Ovary (tissue), 9 donors: ENCODE results near the gene TMEM44. TPM values are rescaled to one million over a fixed set of nuclear protein-coding genes. Genes with fewer than 3 reads are reported as not detected.

Source experiments
- DNase-seq, 5 donors: peaks; one replicate each; pipeline ENCODE4 v3.0.0-alpha.2; 2019 to 2020
- H3K27ac ChIP-seq, 2 donors: fragments of 200-600 bp; one replicate each; pipeline versions ENCODE4 v1.5.1 to v1.8.0; 2019 to 2022
- H3K27me3 ChIP-seq: fragments of 200-600 bp; one replicate; pipeline ENCODE4 v1.8.0; 2022
- H3K36me3 ChIP-seq: fragments of 200-600 bp; sonication (generic); one replicate; pipeline ENCODE4 v1.5.1; 2019
- H3K4me1 ChIP-seq: one replicate; pipeline ENCODE4 v1.8.1; 2013; ENCODE audit warnings: mild to moderate bottlenecking, moderate library complexity; ENCODE audit not compliant: insufficient read depth
- H3K4me3 ChIP-seq: fragments of 200-600 bp; sonication (generic); one replicate; pipeline ENCODE4 v1.5.1; 2017
- H3K9me3 ChIP-seq, 2 donors: fragments of 200-600 bp in 1 of 2; sonication (generic) in 1 of 2; one replicate each; pipeline versions ENCODE4 v1.5.1 to v1.8.1; 2013 to 2019; ENCODE audit warnings: mild to moderate bottlenecking in 1 of 2, moderate library complexity in 1 of 2
- CTCF ChIP-seq, 3 donors: fragments of 450-650 bp in 2 of 3; fragments of 200-600 bp in 1 of 3; IDR thresholded peaks; one replicate each; pipeline versions ENCODE4 v1.5.1 to v1.8.0; 2016 to 2022; ENCODE audit warnings: antibody characterized with exemption in 3 of 3, mild to moderate bottlenecking in 1 of 3
- EP300 ChIP-seq: sonication (generic); formaldehyde crosslinking; IDR thresholded peaks from one replicate; pipeline ENCODE4 v1.6.1; 2017; ENCODE audit warnings: antibody characterized with exemption
- POLR2A ChIP-seq: fragments of 450-650 bp; IDR thresholded peaks from one replicate; pipeline ENCODE4 v1.6.1; 2017; ENCODE audit warnings: antibody characterized with exemption, mild to moderate bottlenecking, moderate library complexity
- WGBS, 3 donors: extraction: QIAGEN DNeasy Blood & Tissue Kit in 1 of 3; methylation state at CpG; one replicate each; pipeline versions ENCODE4 v1.1.5 to v1.1.7; 2013 to 2017; 5-methylcytosine and 5-hydroxymethylcytosine counted together
- intact Hi-C, 4 donors: fragments of 100-400 bp; cut with DNase I; formaldehyde crosslinking; loops; one replicate each; pipeline versions ENCODE4 v1.11.0 to v1.15.1; 2022 to 2023
- polyA plus RNA-seq, 2 donors: library from polyadenylated mRNA; stranded (reverse); fragments of 200-250 nt in 1 of 2; fragments of 350-450 nt in 1 of 2; fragmentation: Illumina TruSeq in 1 of 2; extraction: RNeasy Lipid Tissue Mini Kit (QIAGEN cat#74804) in 1 of 2; gene quantifications; one replicate each; pipeline ENCODE4 v1.2.3, GENCODE V29; 2013 to 2014
- total RNA-seq, 7 donors: library from RNA; depleted of rRNA in 2 of 7; stranded (reverse); fragments of >200 nt in 2 of 7; fragmentation: NEBNext Ultra II Directional in 3 of 7; extraction: Animal tissue kit (Norgen Biotek cat#: 25700) in 3 of 7; gene quantifications; one replicate each; pipeline versions ENCODE4 v1.1.0 to v1.2.4, GENCODE V29; 2016 to 2023
- donor health status: DM: no; HTN: no; CAD: no; lungs with moderate emphysema.
- donor health status: DM: no; HTN: no; CAD: no.
- donor health status: Bipolar disorder and iron deficiency.
- donor health status: DM: yes; HTN: yes; CAD: no.
- donor health status: DM: no; HTN: no; CAD: no.
- donor health status: DM: yes; HTN: yes; CAD: no.

Gene TMEM44
- total and polyA plus RNA-seq, 9 donors: 3.4 to 12.3 (median 6.5) TPM

- peaks cover 9% of the 10 kb centered on the region for H3K4me1 ChIP-seq
- TF ChIP-seq POLR2A (no peak), CTCF (IDR thresholded peaks at IDR 0.05) (no peak), EP300 (no peak)
- H3K27me3 ChIP-seq: no peaks in the 10 kb centered on the region
- DNase-seq: no peak
- WGBS, 3 donors: 71 to 78% (median 73%) methylated on average over 7 of the region's 7 CpGs
- intact Hi-C loops: no loop called here
- H3K9me3 ChIP-seq: no peaks in the 10 kb centered on the region
- no peaks in the 10 kb centered on the region for H3K36me3 ChIP-seq
- no peak overlapping the region for H3K27ac ChIP-seq
- H3K4me3 ChIP-seq: no peak overlapping the region
Measured at GRCh38 chr3:194561306-194561974, 71.8 kb downstream of the TMEM44 start.

- WGBS, 3 donors: 92 to 96% (median 94%) methylated on average over 7 of the region's 7 CpGs
Measured at GRCh38 chr3:194560047-194560446, 73.2 kb downstream of the TMEM44 start.

GRCh38 chr3:194559530-194559929, 73.7 kb downstream of the TMEM44 start:
- no peaks in the 10 kb centered on the region for H3K27me3 ChIP-seq
- TF ChIP-seq POLR2A (no peak), CTCF (IDR thresholded peaks at IDR 0.05) (no peak), EP300 (no peak)
- H3K9me3 ChIP-seq: no peaks in the 10 kb centered on the region
- intact Hi-C loops: no loop called here
- WGBS, 3 donors: 86 to 98% (median 91%) methylated on average over 5 of the region's 5 CpGs
- no peak overlapping the region for H3K4me3 ChIP-seq
- H3K27ac ChIP-seq: no peak overlapping the region
- no peaks in the 10 kb centered on the region for H3K36me3 ChIP-seq
- peaks cover 11% of the 10 kb centered on the region for H3K4me1 ChIP-seq
- no peak for DNase-seq

More at GRCh38 chr3:194560047-194560446, 73.2 kb downstream of the TMEM44 start:
- Histone ChIP-seq H3K4me3 (no peak overlapping the region), H3K4me1 (peaks cover 10% of the 10 kb centered on the region), H3K9me3 (no peaks in the 10 kb centered on the region), H3K27me3 (no peaks in the 10 kb centered on the region), H3K36me3 (no peaks in the 10 kb centered on the region), H3K27ac (no peak overlapping the region)
- intact Hi-C loops: no loop called here
- no peak for TF ChIP-seq CTCF (IDR thresholded peaks at IDR 0.05)
- TF ChIP-seq POLR2A: no peak
- TF ChIP-seq EP300: no peak
- no peak for DNase-seq

- no peak for TF ChIP-seq CTCF (IDR thresholded peaks at IDR 0.05)
- TF ChIP-seq POLR2A: no peak
- TF ChIP-seq EP300: no peak
Measured at GRCh38 chr3:194556086-194557056, 76.8 kb downstream of the TMEM44 start.

More at GRCh38 chr3:194556086-194557056, 76.8 kb downstream of the TMEM44 start:
- DNase-seq: peak in 2 of 5 donors; percentile 35 to 48
- Histone ChIP-seq H3K4me1 (peaks cover 11% of the 10 kb centered on the region), H3K4me3 (no peak overlapping the region), H3K27ac (no peak overlapping the region), H3K9me3 (no peaks in the 10 kb centered on the region), H3K27me3 (no peaks in the 10 kb centered on the region), H3K36me3 (no peaks in the 10 kb centered on the region)
- 21 to 40% (median 22%) methylated on average over 13 of the region's 13 CpGs for WGBS, 3 donors
- intact Hi-C loops: no loop called here
